NCI-H2196 (cell line): ENCODE measurements around the gene PDRG1.

ENCODE experiments used
- DNase-seq: peaks from one replicate; lab custom pipeline; 2025; ENCODE audit not compliant: unreplicated experiment; lab: John Stamatoyannopoulos, UW

PDRG1 gene

DNA sequence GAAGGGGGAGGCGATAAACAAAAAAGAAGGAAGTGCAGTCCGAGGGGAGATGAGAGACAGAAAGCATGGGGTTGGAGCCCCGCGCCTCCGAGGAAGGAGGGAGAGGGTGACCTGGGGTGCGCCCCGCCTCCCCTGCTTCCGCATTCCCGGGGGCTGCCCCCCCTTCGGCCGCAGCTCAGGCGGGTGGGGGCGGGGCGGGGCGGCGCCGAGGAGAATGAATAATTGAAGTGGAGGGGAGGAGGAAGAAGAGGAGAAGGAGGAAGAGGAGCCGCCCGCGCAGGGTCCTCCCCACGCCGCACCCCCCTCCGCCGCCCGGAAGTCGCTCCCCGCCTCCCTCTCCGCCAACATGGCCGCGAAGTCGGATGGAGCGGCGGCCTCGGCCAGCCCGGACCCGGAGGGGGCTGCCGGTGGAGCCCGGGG lies 16.0 kb upstream of the PDRG1 start, which contains the start of gene XKR7:
TSS of gene XKR7 (plus strand) at position 322 of the 420 bp plus-strand sequence. CDS start at position 347, 25 bp downstream.
- DNase-seq = peak; percentile 58

DNA sequence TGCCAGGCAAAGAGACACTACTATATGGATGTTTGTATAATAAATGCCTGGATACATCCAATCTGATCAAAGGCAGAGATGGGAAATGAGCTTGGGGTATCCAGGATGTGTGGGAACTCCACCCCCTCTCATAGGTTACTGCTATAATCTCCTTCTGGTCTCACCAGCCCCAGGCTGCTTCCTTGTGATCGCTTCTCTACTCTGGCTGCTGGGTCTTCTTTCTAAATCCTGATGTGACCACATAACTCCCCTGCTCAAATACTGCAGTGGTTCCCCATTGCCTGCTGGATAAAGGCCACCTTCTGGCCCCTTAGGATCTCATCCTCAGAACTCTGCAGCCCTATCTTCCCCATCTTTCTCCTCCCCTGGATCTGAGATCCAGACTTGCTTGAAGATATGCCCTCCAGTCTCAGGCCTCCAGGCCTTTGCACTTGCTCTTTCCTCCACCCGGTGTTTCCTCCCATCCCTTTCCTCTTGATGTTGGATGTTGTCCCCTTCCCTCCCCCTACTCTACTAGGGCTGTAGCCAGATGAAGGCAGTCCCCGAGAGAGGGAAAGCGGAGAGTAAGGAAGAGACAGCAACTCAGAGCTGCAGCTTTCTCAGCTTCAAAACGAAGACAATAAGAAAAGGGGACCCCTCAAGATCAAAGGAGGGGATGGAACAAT lies 15.3 kb upstream of the PDRG1 start:
- no peak for DNase-seq

GRCh38 chr20:31963889-31964288 lies 12.0 kb upstream of the PDRG1 start:
- no peak for DNase-seq

DNA sequence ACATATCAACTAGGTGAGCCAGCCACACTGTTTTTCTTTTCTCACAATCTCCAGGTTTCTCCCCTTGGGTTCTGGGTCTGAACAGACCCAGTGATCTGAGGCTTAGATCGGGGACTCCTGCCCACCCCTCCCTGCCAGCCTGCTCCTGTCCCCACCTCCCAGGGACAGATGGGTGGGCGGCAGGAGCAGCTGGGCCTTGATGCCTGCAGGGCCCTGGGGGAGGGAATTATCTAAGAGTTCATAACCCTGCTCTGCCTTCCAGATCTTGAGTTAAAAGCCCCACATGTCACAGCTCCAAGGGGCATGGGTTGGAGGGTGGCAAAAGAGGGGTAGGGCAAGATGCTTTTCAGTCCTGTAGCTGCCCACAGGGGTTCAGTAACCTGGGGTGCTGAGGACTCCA lies 10.9 kb upstream of the PDRG1 start:
- no peak for DNase-seq

- DNase-seq = no peak
These were observed 5.0 kb upstream of the PDRG1 start for GRCh38 chr20:31956556-31957526.

DNA sequence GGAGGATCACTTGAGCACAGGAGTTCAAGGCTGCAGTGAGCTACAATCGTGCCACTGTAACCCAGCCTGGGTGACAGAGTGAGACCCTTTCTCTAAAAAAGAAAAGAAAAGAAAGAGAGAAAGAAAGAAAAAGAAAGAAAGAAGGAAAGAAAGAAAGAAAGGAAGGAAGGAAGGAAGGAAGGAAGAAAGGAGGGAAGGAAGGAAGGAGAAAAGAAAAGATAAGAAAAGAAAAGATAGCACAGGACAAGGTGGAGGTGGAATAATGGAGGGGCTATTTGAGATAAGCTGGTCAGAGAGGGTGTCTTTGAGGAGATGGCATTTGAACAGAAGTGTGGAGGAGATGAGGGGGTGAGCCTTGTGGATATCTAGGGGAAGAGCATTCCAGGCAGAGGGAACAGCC lies 2.7 kb upstream of the PDRG1 start:
- no peak for DNase-seq

DNA sequence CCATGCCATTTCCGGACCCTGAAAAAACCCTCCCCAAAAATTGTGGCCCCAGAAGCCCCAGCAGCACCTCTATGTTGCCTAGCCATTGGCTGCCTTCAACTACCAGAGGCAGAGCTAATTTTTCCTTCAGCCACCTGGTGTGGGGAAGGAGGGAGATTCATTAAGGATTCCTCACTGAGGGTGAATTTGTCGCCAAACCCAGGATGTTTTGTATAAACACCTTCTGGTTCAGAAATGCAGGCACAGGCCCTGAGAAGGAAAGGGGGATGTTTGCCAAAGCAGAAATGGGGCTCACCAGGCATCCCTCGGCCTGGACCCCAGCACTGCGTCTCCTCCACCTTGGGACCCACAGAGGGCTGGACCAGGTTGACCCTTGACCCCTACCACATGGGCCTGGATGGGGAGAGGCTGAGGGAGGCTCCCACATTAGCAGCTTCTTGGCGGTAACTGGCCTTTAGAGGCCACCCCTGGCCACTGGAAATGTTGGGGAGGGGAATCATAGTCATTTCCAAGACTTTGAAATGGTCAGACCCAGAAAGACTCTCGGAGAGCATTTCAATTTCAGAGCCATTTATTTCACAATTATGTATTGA lies 1.8 kb upstream of the PDRG1 start:
- DNase-seq = no peak

GRCh38 chr20:31951203-31951529 lies 680 bp downstream of the PDRG1 start:
- no peak for DNase-seq

GRCh38 chr20:31949877-31950646 lies 1.8 kb downstream of the PDRG1 start:
- DNase-seq = no peak

DNA sequence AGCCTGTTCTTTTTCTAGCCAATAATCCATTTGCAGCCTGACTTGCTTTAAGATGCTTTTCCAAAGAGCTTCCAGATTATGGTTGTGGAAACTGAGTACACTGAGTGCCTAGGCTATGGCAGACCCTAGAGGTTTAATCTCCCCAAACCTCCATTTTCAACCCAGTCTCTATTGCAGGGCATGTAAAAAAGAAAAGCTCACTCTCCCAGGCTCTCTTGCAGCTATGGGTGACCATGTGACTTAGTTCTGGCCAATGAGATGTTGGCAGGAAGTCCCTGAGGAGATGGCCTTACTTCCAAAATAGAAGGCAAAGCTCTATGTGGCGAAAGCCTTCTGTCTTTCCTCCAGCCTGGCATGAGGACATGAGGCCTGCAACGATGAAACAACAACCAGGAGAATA lies 3.8 kb downstream of the PDRG1 start:
- no peak for DNase-seq

DNA sequence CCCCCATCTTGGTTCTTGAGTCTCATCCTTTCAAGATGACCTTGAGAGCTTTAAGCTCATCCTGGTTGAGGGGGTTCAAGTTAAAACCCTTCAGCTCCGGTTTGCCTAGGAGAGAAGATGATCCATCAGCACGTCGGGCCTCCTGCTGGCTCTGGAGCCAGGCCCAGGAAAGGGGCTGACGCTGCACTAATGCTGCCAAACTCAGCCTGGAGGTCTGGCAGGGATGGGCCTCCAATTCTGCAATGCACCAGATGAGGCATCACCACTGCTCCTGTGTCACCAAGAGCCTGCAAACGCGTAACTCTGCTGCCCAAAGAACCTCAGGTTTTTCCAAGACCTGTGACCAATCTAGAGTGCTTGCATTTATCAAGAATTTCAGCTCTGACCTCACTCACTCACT lies 6.1 kb downstream of the PDRG1 start:
- DNase-seq = peak; percentile 25

- DNase-seq = no peak
These were observed 6.5 kb downstream of the PDRG1 start for GRCh38 chr20:31945319-31945718.

DNA sequence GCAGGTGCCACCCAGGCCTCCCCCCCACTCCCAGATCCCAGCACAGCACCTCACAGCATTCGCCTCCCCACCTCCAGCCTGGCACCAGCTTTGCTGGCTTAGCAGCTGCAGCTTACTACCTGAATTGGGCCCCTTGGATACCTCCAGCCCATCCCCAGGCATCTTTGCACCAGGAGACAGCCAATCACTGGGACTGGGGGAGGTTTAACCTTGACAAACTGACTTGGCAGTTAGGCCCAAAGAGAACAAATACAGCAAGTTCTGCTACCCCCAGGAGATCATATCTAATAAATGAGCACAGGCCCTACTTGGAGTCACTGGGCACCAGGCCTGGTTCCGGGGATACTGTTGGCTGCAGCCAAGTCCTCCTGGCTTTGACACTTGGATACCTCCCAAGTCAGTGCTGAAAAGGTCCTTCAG lies 8.8 kb downstream of the PDRG1 start:
- peak; percentile 80 for DNase-seq

DNA sequence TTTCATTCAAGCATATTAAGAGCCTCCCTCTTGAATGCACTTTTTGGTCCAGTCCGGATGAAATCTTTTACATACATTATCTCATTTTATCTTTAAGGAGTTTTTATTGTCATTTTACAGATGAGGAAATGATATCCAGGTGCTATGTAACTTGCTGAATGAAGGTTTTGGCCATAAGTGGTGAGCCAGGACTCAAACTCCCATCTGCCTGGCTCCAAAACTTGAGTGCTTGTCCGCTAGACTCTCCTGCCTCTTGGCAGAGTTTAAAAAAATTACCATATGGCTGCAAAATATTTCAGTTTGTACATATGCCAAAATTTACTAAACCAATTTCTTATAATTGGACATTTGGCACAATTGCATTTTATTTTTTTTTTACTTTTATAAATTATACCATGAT lies 12.2 kb downstream of the PDRG1 start:
- DNase-seq = no peak

DNA sequence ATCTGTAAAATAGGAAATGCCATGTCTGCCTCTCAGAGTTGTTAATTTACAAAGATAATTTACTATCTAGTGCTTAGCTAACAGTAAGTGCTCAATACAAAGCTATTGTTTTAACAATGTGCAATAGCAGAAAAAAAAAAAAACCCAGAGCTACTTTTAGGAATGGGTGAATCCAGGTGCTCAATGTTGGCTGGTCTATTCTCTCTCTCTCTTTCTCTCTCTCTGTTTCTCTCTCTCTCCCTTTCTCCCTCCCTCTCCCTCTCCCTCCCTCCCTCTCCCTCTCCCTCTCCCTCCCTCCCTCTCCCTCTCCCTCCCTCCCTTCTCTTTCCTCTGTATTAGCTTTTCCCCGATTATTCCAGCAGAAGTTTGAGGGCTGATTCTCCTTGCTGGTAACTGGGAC lies 14.0 kb downstream of the PDRG1 start:
- no peak for DNase-seq

DNA sequence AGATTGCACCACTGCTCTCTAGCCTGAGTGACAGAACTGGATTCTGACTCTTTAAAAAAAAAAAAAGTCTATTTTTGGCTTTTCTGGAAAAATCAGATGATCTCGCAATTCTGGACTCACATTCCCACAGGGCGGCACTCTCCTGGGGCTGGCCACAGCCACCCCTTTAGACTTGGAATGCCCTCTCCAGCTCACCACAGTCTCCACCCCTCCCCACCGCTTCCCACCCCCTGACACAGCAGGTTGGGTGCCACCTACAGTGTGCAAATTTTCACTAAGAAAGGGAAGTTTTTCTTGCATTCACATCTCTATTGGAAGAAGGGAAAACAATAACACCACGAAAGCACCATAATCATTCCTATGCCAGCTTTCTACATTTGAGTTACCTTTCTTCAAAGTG lies 15.4 kb downstream of the PDRG1 start:
- no peak for DNase-seq

GRCh38 chr20:31934968-31935764 lies 16.7 kb downstream of the PDRG1 start:
- DNase-seq = no peak

- no peak for DNase-seq
These were observed 17.4 kb downstream of the PDRG1 start for GRCh38 chr20:31934491-31934890.

- DNase-seq = no peak
These were observed 18.1 kb downstream of the PDRG1 start for GRCh38 chr20:31933698-31934097.

- no peak for DNase-seq
These were observed 21.1 kb downstream of the PDRG1 start for GRCh38 chr20:31930779-31931178.
